Pulmonary artery endothelial cell (primary cell): ENCODE measurements around the gene NSFL1C. TPM values are rescaled to one million over a fixed set of nuclear protein-coding genes. Genes with fewer than 3 reads are reported as not detected.

Source experiments
- DNase-seq: peaks from one replicate; pipeline ENCODE4 v3.0.0-alpha.2; 2011; ENCODE audit warnings: low read depth, low spot score
- total RNA-seq: library from RNA; depleted of rRNA; stranded (reverse); fragments of >200 nt; gene quantifications from 2 replicates; pipeline ENCODE4 v1.2.3, GENCODE V29; 2014

NSFL1C gene
- total RNA-seq, 1 donor from 2014 or later, result 34.4 TPM

- no peak for DNase-seq
Measured at GRCh38 chr20:1484438-1485116, 17.9 kb upstream of the NSFL1C start.

DNA sequence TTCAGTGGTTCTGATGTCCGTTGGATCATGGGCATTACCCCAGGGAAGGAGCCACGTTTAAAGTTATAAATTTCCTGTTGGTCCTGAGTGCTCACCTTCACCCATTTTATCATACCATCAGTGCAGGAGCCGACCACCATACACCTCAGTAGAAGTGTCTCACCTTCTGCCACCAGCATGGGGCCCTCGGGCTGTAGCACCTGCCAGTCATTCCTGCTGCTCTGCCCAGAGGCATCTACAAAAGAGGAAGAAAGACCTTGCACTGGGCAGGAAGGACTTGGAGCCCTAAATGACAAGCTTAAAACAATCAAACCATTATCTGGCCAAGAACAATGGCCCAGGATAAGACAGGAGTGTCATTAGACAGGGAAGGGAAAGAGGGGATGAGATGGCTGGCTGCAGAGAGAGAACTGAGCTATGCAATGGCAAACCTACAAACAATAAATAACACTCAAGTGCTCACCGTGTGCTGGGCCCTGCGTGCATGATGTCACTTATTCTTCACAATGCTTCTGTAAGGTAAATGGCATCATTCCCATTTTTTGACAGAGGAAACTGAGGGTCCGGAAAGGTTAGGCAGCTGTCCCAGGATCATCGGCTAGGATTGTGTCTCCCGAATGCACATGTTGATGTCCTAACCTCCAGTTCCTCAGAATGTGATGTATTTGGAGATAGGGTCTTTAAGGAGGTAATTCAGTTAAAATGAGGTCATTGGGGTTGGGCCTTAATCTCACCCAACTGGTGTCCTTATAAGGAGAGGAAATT, 13.4 kb upstream of the NSFL1C start:
- DNase-seq, result no peak

- DNase-seq, result no peak
Measured at GRCh38 chr20:1478566-1478965, 11.9 kb upstream of the NSFL1C start.

DNA sequence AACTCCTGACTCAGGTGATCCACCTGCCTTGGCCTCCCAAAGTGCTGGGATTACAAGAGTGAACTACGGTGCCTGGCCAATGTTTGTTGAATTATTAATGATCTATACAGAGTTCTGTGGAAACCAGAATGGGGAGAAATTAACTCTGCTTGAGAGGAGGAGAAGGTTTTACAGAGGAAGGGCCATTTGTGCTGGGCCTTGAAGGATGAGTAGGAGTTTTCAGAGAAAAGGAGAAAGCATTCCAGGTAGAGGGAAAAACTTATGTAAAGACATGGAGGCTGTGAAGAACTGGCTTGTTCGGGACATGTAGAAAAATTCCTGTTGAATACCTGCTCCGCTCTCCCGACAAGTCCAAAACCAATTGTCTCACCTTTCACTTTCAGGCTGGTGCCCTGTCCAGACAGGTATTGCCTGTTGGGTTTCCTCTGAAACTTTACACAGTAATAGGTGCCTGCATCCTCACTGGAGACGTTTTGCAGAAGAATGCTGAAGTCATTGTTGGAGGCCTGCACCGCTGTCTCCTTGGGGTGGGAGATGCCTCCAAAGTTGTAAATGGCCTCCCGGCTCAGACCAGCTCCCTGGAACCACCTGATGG, 11.3 kb upstream of the NSFL1C start:
- DNase-seq, result no peak

GRCh38 chr20:1474817-1475603, 8.4 kb upstream of the NSFL1C start:
- no peak for DNase-seq

DNA sequence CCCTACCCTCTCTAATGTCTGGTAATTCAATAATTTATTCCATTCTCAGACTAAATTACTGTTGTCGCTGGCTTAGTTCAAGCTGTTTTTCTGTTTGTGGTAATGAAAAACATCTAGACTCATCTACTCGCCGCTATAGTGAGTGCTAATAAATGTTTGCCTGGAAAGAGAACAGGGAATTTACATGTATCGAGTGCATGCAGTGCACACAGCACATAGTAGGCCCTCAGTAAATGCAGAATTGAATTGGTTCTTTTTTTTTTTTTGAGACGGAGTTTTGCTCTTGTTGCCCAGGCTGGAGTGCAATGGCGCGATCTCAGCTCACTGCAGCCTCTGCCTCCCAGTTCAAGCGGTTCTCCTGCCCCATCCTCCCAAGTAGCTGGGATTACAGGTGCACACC, 7.7 kb upstream of the NSFL1C start:
- DNase-seq, result no peak

- no peak for DNase-seq
Measured at GRCh38 chr20:1473246-1474220, 6.9 kb upstream of the NSFL1C start.

- no peak for DNase-seq
Measured at GRCh38 chr20:1472556-1473245, 6.1 kb upstream of the NSFL1C start.

- no peak for DNase-seq
Measured at GRCh38 chr20:1471242-1471641, 4.6 kb upstream of the NSFL1C start.

DNA sequence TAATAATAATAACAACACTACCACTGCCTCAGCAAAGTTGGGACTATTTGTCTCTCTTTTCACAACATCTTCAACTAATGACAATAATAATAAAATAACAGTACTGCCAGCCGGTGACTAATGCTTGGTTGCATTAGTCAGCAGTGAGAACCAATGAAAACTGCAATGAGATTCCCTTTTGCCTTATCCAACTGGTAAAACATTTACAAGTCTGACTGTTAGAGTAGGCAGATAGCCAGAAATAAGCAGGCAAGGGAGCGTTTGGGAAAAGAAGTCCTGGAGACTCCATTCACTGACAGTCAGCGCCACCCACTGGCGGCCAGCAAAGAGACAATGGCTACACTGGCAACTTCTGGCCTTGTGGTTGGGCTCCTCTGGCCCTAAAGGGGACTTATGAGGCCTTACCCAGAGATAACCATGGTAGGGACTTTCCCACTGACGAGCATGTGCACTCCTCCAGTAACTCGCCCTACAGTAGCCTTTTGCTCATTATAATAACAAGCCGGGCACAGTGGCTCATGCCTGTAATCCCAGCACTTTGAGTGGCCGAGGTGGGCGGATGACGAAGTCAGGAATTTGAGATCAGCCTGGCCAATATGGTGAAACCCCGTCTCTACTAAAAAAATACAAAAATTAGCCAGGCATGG, 3.4 kb upstream of the NSFL1C start:
- peak; percentile 95 for DNase-seq

- DNase-seq, result no peak
Measured at GRCh38 chr20:1469306-1469905, 2.8 kb upstream of the NSFL1C start.

DNA sequence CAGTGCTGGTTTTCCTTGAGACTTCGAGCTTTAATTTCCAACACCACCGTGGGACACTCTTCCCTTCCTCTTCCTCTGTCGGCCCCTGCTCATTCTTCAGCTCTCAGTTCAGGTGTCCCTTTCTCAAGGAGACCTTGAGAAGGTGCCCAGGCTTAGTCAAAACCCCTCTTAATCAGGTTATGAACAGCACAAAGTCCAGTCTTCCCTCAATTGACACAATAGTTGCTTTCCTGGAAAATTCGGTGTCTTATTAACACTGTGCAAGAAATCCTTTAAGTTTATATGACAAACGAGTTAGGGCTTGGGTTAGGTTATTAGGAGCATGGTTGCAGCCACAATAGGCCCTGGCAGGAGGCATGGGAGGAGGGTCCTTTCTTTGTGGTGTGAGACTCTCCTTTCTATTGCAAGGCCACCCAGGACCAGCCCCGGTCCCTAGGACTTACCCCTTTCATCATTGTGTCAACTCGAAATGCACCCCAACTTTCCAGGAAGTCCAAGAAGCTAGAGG, 1.5 kb upstream of the NSFL1C start:
- DNase-seq, result no peak

DNA sequence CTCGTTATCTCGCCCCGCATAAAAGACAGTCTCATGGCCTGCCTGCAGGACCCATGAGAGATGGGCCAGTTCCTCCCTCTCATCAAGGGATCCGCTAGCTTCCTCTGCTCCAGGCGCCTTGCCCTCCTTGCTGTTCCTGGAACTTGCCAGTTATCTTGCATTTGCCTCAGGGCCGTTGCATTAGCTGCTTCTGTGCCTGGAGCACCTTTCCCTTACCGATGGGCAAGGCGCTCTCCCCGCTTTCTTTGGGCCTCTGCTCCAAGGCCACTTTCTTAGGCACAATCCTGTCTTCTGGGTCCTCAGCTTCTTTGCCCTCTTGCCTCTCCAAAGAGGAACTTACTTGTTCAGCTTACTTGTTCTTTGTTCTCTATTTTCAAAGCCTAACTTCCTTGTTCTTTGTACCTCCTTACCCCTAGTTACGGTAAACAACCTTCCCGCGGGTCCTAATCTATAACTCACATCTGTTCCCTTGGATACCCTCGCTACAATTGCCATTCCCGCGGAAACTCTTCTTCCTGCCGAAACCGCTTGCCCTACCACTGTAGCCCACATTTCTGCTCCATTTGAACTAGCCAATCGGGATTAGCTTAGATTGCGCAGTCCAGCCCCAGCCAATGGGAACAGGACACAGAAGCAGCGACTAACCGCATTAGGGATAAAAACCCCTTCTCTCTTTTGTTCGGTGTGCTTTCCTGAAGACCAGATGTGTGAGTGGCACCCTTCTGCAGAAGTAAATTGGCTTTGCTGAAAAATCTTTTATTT, 887 bp upstream of the NSFL1C start:
- DNase-seq, result no peak

- no peak for DNase-seq
Measured at GRCh38 chr20:1467082-1467354, 369 bp upstream of the NSFL1C start.

GRCh38 chr20:1465470-1466210, 1.0 kb downstream of the NSFL1C start:
- no peak for DNase-seq

GRCh38 chr20:1463971-1464570, 2.6 kb downstream of the NSFL1C start:
- no peak for DNase-seq

DNA sequence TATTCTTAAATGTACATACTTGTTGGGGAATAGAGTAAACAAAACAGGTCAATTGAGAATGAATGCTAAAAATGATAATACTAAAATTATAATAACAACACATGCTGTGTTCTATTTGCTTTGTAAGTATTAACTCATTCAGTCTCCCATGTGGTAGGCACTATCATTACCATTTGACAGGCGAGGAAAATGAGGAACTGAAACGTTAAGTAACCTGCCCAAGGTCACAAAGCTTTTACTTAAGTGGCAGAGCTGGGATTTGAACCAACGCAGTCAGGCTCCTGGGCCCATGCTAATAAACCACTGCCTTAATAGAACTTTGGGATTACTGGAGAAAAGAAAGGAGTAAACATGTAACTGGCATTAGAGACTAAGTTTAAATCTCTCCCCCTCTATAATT, 3.8 kb downstream of the NSFL1C start:
- no peak for DNase-seq
